GM04503 (cell line): ENCODE results near the gene CDO1.

Source experiments
- DNase-seq: peaks from one replicate; pipeline ENCODE4 v3.0.0-alpha.2; 2012; ENCODE audit warnings: low read depth

CDO1 gene

DNA sequence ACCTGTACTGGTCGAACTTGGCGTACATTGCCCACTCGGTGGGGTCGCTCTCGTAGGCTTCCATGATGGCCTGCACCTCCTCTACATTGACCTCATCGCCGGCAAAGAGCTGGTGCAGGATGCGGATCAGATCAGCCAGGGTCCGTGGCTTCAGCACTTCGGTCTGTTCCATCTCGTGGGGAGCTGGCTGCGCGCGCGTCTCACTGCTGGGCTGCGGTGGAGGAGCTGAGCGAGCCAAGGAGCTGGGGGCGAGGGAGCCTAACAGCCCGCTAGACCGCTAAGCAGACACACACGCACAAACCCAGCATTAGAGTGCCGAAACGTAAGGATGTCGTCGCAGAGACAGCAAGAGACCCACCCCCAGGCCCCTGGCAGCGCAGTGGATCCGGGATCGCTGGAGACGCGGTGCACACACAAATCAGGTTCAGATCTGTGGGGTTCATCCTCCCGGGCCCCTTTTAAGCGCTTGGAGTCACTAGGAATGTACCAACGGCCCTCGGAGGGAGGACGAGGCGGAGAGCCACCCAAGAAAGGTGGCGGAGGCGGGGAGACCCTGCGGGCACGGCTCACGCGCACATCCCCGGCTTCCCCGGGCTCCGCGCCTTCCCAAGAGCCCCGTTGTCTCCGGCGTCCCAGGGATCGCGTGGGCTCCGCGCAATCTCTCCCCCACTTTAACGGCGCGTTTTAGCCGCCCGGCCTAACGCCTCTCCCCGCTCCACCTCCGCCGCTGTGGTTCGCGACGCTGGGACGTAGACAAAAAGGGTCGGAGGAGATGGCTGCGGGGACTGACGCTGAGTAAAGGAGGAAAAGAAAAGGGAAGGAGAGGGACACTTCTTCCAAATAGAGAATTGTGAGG lies at the start of gene CDO1:
TSS of gene CDO1 (minus strand) at position 434 of the 856 bp plus-strand sequence. CDS start at position 172, 262 bp downstream.
- no peak for DNase-seq

DNA sequence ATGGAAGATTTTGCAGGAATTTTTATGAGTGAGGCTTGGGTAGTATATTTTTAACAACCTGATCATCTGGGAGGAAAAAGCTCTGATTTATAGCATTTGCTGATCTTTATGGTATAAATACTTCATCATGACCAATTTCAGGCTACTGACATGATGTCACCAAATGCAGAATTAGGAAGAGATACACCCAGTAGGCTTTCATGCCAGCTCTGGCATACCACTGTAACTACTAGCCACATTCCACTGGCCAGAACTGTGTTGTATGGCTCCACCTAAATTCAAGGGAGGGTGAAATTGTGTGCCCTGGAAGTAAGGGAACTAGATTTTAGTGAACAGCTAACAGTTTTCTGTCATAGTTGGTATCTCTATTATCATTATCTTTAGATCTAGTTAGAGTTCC lies 42.9 kb upstream of the CDO1 start:
- DNase-seq, result no peak

DNA sequence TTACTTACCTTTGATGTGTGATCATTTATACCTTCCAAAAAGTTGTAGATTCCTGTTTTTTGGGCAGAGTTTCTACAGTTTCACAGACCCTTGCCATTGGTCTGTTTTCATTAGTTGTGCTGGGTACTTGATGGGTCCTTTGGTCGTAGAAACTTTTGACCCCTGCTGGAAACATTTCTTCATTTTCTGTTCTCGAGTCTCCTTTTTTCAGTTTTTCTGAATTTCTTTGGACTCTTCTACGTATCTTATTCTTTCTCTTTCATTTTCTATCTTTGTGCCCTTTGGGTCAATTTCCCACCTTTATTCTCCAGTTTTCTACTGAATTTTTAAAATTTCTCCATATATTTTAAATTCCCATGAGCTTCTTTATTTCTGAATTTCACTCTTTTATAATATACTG lies 41.9 kb upstream of the CDO1 start:
- no peak for DNase-seq

DNA sequence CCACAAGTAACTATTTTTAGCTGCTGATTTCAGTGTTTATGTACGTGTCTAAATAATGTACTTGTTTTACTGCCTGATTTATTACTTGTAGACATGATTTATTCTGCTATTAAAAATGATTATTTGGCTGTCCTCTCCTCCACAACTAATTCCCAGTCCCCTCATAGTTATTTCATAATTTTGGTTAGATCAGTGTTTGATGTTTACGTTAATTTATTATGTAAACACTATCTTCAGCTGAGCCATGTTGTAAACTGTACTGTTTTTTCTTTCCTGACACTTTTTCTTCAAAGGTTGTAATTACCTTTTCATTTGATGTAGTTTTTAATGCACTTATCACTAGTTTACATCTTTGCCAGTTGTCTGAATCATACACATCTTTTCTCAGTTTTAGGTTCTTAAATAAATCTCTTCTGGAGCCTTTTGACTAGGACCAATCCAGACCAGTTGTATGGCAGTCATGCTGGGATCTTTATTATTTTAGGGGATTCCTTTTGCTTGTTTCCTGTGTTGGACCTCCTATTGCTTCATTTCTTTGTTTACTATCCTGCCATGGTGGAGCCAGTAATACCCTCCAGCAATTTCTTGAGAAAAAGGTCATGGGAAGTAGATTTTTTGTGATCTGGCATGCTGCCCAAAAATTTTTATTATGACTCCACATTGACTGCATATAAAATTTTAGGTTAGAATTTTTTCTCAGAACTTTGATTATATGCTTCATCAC lies 41.3 kb upstream of the CDO1 start:
- DNase-seq, result no peak

DNA sequence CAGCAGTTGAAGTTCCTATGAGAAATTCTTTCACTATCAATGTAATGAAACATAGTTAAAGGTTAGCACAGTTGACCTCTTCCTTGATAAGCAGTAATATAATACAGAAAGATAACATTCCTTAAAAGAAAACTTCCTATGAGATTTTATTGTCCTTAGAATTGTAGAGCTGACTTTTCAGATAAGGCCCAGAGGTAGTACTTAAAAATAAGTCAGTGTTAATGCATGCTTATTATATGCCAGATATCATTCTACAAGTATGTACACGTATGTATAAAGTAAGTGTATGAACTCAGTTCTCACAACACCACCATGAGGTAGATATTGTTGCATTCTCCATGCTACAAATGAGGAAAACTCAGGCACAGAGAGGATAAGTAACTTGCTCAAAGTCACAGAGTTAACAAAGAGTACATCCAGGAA lies 40.6 kb upstream of the CDO1 start:
- DNase-seq, result no peak

DNA sequence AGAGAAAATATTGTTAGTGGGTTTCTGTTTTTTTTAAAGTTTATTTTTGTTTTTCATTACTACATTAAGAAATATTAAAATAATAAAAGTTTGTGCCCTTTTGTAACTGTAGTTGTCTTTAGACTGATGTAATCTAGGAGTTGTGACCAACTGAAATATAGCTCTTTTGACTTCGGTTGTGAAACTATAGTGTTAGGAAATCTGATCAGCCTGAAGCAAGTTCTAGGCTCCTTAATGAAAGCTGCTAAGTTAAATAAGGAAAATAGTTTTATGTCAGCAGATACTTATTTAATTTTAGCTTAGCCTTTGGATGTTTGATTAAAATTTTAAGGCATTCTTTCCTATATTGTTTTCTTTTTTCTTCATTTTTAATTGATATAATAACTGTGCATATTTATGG lies 39.5 kb upstream of the CDO1 start:
- DNase-seq, result no peak

DNA sequence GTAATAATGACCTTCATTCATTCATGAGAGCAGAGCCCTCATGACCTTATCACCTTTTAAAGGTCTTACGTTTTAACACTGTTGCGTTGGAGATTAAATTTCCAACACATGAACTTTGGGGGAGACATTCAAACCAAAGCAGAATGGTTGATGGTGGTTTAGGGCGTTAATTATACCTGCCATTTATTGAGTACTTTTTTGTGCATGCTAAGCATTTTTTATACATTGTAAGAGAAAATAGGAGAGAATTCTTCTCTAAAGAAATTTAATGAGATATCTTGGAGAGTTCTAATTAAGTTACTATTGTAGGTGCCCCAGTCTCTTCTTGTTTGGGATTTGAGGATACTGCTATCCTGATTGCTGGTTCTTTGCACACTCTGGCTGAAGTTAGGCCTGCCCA lies 37.7 kb upstream of the CDO1 start:
- DNase-seq, result no peak

DNA sequence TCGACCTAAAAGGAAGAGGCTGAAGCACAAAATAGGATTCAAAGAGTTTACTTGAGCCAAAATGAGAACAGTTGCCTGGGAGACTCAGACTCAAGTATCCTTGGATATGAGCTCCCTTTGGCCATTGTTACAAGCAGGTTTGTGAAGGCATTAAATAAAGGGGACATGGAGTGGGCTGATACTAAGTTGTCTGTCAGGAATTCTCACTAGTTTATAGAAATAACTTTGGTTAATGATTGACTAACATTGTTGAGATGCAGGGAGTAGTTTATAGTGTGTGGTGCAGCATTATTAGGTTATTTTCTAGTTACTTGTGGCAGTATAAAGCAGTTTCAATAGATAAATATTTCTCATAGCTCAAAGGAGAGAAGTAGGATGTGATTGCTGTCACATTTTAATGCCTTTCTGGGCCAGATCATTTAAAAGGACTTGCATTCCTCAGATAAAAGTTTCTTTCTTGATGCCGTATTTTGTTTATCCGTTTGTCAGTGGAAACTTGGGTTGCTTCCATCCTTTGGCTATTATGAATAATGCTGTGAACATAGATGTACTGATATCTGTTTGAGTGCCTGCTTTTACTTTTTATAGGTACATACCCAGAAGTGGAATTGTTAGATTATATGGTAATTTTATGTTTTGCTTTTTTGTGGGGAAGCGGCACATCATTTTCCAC lies 34.4 kb upstream of the CDO1 start:
- no peak for DNase-seq

DNA sequence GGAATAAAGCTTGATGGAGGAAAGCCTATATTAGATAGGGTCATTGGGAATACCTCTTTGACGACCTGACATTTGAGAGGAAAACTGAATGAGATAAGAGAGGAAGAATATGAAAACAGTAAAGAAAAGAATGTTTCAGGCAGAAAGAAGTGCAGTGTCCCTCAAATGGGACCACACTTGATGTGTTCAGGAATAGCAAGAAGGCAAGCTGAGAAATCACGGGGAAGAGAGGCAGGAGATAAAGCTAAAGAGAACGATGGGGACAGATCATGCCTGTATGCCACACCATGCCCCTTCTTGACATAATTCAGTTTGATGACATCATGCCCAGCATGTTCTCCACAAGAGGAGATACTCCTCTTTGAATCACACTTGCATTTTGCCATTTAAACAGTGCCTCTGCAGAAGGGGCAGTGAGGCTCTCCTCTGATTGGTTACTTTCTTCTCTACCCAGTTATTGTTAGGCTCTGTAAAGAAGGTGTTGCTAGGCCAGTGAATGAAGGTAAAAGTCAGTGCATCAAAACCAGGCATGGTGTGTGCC lies 32.9 kb upstream of the CDO1 start:
- no peak for DNase-seq

DNA sequence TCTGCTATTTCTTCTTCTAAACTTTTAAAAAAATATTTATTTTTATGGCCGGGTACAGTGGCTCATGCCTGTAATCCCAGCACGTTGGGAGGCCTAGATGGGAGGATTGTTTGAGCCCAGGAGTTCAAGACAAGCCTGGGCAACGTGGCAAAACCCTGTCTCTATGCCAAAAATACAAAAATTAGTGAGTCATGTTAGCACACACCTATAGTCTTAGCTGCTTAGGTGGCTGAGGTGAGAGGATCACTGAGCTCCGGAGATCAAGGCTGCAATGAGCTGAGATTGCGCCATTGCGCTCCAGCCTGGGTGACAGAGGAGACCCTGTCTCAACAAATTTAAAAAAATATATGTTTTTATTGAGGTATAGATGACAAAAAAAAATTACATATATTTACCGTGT lies 30.8 kb upstream of the CDO1 start:
- DNase-seq, result no peak

DNA sequence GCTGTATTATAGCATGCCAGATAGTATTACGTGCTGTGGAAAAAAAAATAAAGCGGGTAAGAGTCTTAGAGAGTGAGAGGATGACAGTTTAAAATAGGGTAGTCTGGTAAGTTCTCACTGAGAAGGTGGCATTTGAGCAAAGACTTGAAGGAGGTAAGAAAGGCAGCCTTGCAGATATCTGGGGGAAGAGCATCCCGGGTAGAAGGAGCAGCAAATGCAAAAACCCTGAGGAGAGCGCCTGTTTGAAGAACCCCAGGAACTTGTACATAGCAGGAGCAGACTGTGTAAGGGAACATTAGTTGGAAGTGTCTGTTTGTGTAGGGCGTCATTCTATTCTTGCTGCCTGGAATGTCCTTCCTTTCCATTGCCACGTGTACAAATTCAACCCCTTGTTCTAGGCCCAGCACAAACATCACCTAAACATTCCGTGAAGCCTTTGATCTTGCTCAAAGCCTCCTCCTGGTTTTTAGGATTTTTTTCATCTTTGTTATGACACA lies 27.9 kb upstream of the CDO1 start:
- no peak for DNase-seq

DNA sequence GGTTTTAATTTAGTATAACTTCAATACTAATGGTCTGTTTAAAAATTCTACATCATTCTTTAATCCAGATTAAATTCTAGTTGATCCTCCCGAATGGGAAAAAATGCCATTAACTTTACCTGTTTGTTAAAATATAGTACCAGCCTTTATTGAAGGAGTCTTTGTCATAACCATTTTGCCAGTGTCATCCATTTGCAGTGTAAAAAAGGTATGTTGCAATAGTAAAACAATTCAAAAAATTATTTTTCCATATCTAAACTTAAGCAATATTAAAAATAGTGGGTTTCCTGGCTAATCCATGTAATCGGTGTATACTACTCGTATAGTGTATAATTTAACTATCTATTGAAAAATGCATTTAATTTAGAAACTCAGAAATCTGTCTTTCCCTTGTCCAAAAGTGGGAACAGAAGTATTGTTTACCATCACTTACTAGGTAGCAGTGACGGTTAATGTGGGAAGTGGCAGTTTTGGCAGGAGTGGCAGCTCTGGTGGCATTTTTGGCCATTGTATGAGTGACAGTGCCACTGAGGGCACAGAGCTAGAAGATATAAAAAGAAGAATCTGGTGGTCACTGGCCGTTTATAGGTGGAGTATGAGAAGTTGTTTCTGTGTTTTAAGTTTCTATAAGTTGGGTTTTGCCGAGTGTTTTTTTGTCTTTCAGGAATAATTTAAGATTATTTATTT lies 27.1 kb upstream of the CDO1 start:
- DNase-seq, result no peak

DNA sequence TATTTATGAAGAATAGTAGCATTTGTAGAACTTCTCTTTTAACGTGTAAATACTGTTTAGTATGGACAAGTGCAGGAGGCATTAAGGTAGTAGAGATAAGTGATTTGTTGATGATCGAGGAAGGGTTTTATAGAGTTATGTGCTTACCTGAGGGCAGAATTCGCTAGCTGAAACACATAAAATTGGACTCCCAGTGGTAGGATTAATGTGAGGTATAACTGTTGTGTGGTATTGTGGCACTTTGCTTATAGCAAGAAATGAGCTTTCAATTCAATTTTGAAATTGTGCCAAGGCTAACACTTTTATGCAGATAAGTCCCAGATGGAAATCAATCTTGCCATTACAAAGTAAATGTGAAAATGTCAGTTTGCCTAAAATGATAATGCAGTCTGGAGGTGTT lies 26.5 kb upstream of the CDO1 start:
- DNase-seq, result no peak

DNA sequence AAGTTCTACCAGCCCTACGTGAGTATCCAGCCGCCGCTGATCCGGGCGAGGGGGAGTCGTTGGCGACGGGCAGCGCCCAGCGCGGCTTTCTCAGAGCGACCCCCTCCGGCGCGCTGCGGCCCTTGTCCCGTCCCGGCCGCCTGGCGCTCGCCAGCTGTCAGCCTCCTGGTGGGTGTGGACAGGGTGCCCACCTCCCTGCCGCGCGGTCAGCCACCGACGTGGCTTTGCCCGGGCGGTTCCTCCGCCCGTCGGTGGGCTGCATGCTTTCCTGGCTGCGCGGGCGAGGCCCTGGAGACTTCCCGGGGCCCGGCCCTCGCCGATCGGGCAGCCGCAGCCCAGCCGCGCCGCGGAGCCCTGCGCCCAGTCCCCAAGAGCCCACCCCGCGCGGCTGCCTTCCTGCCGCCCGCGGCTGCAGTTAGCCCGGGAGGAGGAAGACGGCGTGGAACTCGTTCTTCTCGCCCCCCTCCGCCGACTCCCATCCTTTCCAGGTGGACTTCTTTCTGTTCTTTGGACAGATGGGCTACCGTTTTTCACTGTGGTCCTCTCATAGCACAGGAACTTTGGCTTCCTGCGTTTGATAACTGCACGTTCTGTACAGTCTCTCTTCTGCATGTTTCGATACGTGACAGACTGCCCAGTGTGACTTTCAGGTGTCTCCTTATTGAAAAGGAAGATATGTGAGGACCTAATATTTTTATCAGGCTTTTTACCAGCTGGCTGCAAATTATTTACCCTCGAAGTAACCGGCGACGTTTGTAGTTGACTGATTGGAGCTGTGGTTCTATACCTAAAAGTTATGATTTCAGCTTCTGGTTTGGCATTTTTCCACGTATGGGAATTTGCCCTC lies 25.9 kb upstream of the CDO1 start:
- no peak for DNase-seq

DNA sequence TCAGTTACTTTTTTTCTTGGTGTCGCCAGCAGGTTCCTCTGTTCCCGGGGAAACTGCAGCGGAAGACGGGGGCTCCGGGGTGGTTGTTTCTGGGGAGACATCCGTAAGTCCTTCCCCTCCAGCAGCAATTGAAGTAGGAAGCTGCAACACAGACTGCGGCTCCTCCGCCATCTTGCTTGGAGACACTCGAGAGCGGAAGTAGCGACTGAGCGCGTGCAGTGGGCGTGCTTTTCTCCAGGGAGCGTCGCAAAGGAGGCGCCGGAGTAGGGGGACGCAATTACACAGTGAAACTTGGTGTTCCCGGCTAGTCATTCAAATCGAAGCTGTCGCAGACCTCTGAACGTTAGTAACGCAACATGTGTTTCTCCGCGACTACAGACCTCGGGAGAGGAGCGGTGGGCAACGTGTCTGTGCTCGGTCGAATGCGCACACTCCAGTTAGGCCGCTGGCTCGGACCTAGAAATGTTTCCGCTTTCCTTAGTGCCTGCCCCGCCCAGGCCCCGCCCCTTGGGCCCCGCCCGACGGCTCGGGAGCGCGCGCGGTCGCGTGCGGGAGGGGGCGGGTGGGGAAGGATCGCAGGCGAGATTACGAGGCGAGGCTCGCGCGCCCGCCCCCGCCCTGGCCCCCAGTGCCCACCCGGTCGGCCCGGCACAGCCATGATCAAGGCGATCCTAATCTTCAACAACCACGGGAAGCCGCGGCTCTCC lies 25.1 kb upstream of the CDO1 start, which contains the start of the genes AP3S1 and ATG12:
TSS of gene AP3S1 (plus strand) at position 554 of the 707 bp plus-strand sequence. CDS start at position 657, 103 bp downstream.
TSS of gene ATG12 (minus strand) at position 184 of the 707 bp plus-strand sequence. CDS start at position 171, 13 bp downstream.
- peak; percentile 88 for DNase-seq

DNA sequence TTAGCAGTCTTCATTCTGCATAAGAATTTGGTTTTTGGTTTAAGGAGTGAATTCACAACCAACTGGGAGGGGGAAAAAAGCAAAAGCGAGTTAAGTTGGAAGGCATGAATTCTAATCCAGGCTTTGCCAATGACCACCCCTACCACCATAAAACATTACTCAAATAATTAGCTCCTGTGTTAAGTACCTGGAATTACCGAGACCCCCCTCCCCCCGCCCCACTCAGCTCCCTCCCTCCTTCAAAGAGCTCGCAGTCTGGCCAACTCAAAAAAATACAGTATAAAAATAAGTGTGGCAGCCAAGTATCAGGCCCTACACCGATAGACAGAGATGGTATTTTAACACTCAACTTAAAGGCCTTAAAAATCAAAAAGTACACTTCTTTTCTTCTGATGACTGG lies 24.4 kb upstream of the CDO1 start:
- no peak for DNase-seq

DNA sequence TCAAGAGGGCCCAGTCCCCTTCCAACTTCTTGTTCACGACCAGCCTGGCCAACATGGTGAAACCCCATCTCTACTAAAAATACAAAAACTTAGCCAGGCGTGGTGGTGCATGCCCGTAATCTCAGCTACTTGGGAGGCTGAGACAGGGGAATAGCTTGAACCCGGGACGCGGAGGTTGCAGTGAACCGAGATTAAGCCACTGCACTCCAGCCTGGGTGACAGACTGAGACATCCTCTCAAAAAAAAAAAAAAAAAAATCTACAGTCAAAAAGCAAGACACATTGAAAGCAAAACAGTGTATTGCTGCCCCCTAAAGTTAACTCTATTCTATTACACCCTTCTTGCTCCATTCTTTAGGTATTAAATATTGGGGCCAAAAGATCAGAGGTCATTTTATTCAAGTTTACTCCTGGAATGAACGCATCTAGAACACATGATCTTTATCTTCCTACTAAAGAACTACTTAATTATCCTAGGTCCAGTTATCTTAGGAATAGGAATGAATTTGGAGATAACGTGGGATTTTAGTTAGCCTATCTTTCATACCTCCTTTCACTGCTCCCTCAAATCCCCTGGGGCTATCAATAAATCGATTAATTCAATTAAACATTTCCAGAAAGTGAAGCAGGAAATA lies 22.5 kb upstream of the CDO1 start:
- DNase-seq, result no peak

DNA sequence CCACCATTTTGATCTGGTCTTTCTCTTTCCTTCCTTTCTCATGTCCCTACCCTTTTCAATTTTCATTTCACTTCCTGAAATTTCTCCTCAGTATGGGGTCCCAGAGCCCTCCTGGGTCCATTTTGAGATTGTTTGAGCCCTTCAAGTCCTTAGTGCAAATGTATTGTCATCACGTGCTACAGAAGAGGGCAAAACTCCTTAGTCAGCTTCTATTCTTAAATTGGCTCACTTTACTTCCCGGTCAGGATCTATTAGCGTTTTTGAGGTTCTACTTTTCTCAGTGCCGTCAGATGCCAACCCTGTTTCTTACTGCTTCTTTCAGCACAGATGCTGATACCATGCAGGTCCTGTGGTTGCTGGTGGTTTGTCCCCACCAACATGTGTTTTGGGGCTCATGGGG lies 19.0 kb upstream of the CDO1 start:
- no peak for DNase-seq

DNA sequence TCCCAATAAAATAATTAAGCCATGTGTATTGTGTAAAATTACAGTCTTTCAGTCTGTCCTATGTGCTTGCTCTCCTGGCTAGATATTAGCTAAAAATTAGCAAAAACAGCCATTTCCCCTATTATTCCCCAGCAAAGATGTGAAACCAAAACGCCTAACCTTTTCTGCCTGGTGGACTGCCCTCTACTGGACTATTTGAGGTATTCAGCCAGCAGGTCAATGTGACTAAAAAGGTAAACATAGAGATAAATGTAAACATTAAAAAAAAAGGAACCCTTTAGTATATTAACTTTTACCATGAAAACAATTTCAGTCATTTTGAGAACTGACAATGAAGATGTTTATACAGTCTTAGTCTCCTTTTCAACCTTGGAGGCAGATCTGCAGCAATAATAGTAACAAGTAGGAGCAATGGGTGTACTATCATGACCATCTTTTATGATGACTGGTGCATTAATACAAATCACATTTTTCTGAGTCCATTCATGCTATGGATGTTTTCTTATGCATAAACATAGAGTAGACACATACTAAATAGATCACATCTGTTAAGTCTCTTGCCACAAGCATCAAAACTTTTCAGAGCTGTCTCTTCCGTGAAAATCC lies 14.8 kb upstream of the CDO1 start:
- no peak for DNase-seq
